Neural progenitor cell (in vitro differentiated cells): ENCODE measurements around the gene LRRC28. TPM values are rescaled to one million over a fixed set of nuclear protein-coding genes. Genes with fewer than 3 reads are reported as not detected.

Experiments used
- DNase-seq: peaks from one replicate; pipeline ENCODE4 v3.0.0-alpha.2; 2016; ENCODE audit warnings: low spot score
- H2AFZ ChIP-seq: fragments of 200-600 bp; sonication (generic); replicated peaks from 2 replicates; pipeline ENCODE4 v1.6.1; 2016; ENCODE audit warnings: antibody characterized with exemption
- H3F3A ChIP-seq: fragments of 200-600 bp; sonication (generic); 2 replicates; pipeline ENCODE4 v1.6.1; 2016; ENCODE audit warnings: antibody characterized with exemption, low read depth
- H3K27ac ChIP-seq: fragments of 200-600 bp; sonication (generic); 2 replicates; pipeline ENCODE4 v1.5.1; 2016; ENCODE audit warnings: mild to moderate bottlenecking
- H3K27me3 ChIP-seq: fragments of 200-600 bp; sonication (generic); 2 replicates; pipeline ENCODE4 v1.6.1; 2016; ENCODE audit warnings: mild to moderate bottlenecking, moderate library complexity
- H3K36me3 ChIP-seq: fragments of 200-600 bp; sonication (generic); 2 replicates; pipeline ENCODE4 v1.5.1; 2016
- H3K4me1 ChIP-seq: fragments of 200-600 bp; sonication (generic); 2 replicates; pipeline ENCODE4 v1.6.1; 2016; ENCODE audit warnings: mixed run types
- H3K4me2 ChIP-seq: fragments of 200-600 bp; sonication (generic); 2 replicates; pipeline ENCODE4 v1.6.1; 2016
- H3K4me3 ChIP-seq: fragments of 200-600 bp; sonication (generic); 2 replicates; pipeline ENCODE4 v1.5.1; 2016
- H3K79me2 ChIP-seq: fragments of 200-600 bp; sonication (generic); 2 replicates; pipeline ENCODE4 v1.6.1; 2016; ENCODE audit warnings: low read depth
- H3K9ac ChIP-seq: fragments of 200-600 bp; sonication (generic); 2 replicates; pipeline ENCODE4 v1.6.1; 2016
- H3K9me3 ChIP-seq: fragments of 200-600 bp; sonication (generic); 2 replicates; pipeline ENCODE4 v1.5.1; 2016; ENCODE audit warnings: low read depth
- H4K20me1 ChIP-seq: fragments of 200-600 bp; sonication (generic); 2 replicates; pipeline ENCODE4 v1.6.1; 2016; ENCODE audit warnings: low read depth
- H3K27ac Mint-ChIP-seq: 3 replicates; pipeline ENCODE4 v1.8.0; 2021; ENCODE audit warnings: mixed read lengths
- H3K27me3 Mint-ChIP-seq: 2 replicates; pipeline ENCODE4 v1.8.0; 2022; ENCODE audit warnings: low read depth, mild to moderate bottlenecking, inconsistent platforms, moderate library complexity, mixed read lengths; ENCODE audit not compliant: insufficient read depth
- H3K36me3 Mint-ChIP-seq: 3 replicates; pipeline ENCODE4 v1.8.0; 2021; ENCODE audit warnings: mixed read lengths
- H3K4me1 Mint-ChIP-seq: 3 replicates; pipeline ENCODE4 v1.8.0; 2021; ENCODE audit warnings: mixed read lengths
- H3K4me3 Mint-ChIP-seq: 3 replicates; pipeline ENCODE4 v1.8.0; 2021; ENCODE audit warnings: mild to moderate bottlenecking, moderate library complexity, mixed read lengths
- H3K9me3 Mint-ChIP-seq: 3 replicates; pipeline ENCODE4 v1.8.0; 2020; ENCODE audit warnings: mixed read lengths
- CTCF ChIP-seq: fragments of 200-600 bp; sonication (generic); IDR thresholded peaks from 2 replicates; pipeline ENCODE4 v1.5.1; 2017; ENCODE audit warnings: antibody characterized with exemption, mild to moderate bottlenecking
- EZH2 ChIP-seq: fragments of 200-600 bp; sonication (generic); IDR thresholded peaks from 2 replicates; pipeline ENCODE4 v1.6.1; 2017; ENCODE audit warnings: antibody characterized with exemption, mild to moderate bottlenecking, moderate library complexity
- EZH2phosphoT487 ChIP-seq: fragments of 200-600 bp; sonication (generic); IDR thresholded peaks from 2 replicates; pipeline ENCODE4 v1.6.1; 2017; ENCODE audit warnings: antibody characterized with exemption
- total RNA-seq: library from RNA; depleted of rRNA; stranded (reverse); fragments of >200 nt; gene quantifications from 2 replicates; pipeline ENCODE4 v1.2.3, GENCODE V29; 2015; ENCODE audit warnings: low replicate concordance

Gene LRRC28
- total RNA-seq, 1 donor from 2014 or later = 34.5 TPM

- Histone ChIP-seq H3K36me3 (no peaks in the 10 kb centered on the region), H3F3A (no peaks in the 10 kb centered on the region), H3K4me1 (no peaks in the 10 kb centered on the region), H2AFZ (no peak overlapping the region), H3K27ac (no peak overlapping the region), H3K9me3 (no peaks in the 10 kb centered on the region), H3K4me2 (no peak overlapping the region), H3K27me3 (no peaks in the 10 kb centered on the region), H3K79me2 (no peaks in the 10 kb centered on the region), H3K4me3 (no peak overlapping the region), H4K20me1 (no peaks in the 10 kb centered on the region), H3K9ac (no peak overlapping the region)
- no peak for DNase-seq
- no peaks in the 10 kb centered on the region for H3K36me3 Mint-ChIP-seq
- H3K9me3 Mint-ChIP-seq = peaks cover 1% of the 10 kb centered on the region
- H3K27me3 Mint-ChIP-seq = peaks cover 2% of the 10 kb centered on the region
- H3K4me3 Mint-ChIP-seq = no peak overlapping the region
- TF ChIP-seq EZH2 (no peak), CTCF (no peak), EZH2phosphoT487 (no peak)
- H3K27ac Mint-ChIP-seq = peak overlapping the region; percentile 50
- H3K4me1 Mint-ChIP-seq = peaks cover 9% of the 10 kb centered on the region
Measured at GRCh38 chr15:99408236-99409096, 157.2 kb downstream of the LRRC28 start.

GRCh38 chr15:99409097-99409473 lies 157.8 kb downstream of the LRRC28 start:
- Mint-ChIP-seq H3K4me3 (no peak overlapping the region), H3K4me1 (peaks cover 4% of the 10 kb centered on the region), H3K27me3 (peaks cover 2% of the 10 kb centered on the region), H3K9me3 (peaks cover 1% of the 10 kb centered on the region), H3K36me3 (no peaks in the 10 kb centered on the region), H3K27ac (peak overlapping the region; percentile 50)
- Histone ChIP-seq H3K9ac (no peak overlapping the region), H2AFZ (no peak overlapping the region), H3K4me3 (no peak overlapping the region), H3K4me2 (no peak overlapping the region), H3K27me3 (no peaks in the 10 kb centered on the region), H3K4me1 (no peaks in the 10 kb centered on the region), H3K79me2 (no peaks in the 10 kb centered on the region), H3K36me3 (no peaks in the 10 kb centered on the region), H3K9me3 (no peaks in the 10 kb centered on the region), H3K27ac (no peak overlapping the region), H3F3A (no peaks in the 10 kb centered on the region), H4K20me1 (no peaks in the 10 kb centered on the region)
- DNase-seq = peak; percentile 63
- no peak for TF ChIP-seq EZH2
- TF ChIP-seq EZH2phosphoT487 = no peak
- TF ChIP-seq CTCF = peak; percentile 50

GRCh38 chr15:99409560-99409959 lies 158.3 kb downstream of the LRRC28 start:
- Mint-ChIP-seq H3K27ac (no peak overlapping the region), H3K36me3 (no peaks in the 10 kb centered on the region), H3K4me3 (no peak overlapping the region), H3K9me3 (peaks cover 1% of the 10 kb centered on the region), H3K4me1 (peaks cover 2% of the 10 kb centered on the region), H3K27me3 (peaks cover 2% of the 10 kb centered on the region)
- no peaks in the 10 kb centered on the region for H3K9me3 ChIP-seq
- no peaks in the 10 kb centered on the region for H3K27me3 ChIP-seq
- no peak overlapping the region for H3K4me3 ChIP-seq
- no peak overlapping the region for H3K27ac ChIP-seq
- H2AFZ ChIP-seq = no peak overlapping the region
- no peak for DNase-seq
- TF ChIP-seq CTCF = no peak
- no peak for TF ChIP-seq EZH2phosphoT487
- no peak for TF ChIP-seq EZH2
- no peaks in the 10 kb centered on the region for H3K36me3 ChIP-seq
- no peak overlapping the region for H3K4me2 ChIP-seq
- no peak overlapping the region for H3K9ac ChIP-seq
- H4K20me1 ChIP-seq = no peaks in the 10 kb centered on the region
- no peaks in the 10 kb centered on the region for H3F3A ChIP-seq
- H3K79me2 ChIP-seq = no peaks in the 10 kb centered on the region
- H3K4me1 ChIP-seq = no peaks in the 10 kb centered on the region
